HCT116 (cell line): ENCODE results near the gene SLC2A13. TPM values are rescaled to one million over a fixed set of nuclear protein-coding genes. Genes with fewer than 3 reads are reported as not detected.

Experiments
- ATAC-seq: fragments of 200-7000 bp; cut with Tn5 transposase; 2 replicates; pipeline ENCODE4 v1.9.1; 2020; ENCODE audit warnings: mild to moderate bottlenecking, moderate library complexity
- BruUV-seq: library from RNA; stranded (reverse); fragments of 400-500 nt; replicated peaks from 2 replicates; lab custom pipeline; 2021; lab: Mats Ljungman, UMichigan
- CTCF ChIA-PET: fragments of 300-600 bp; sonication (Branson Sonifier 250); formaldehyde crosslinking; loops from one replicate; lab custom pipeline; 2021; ENCODE audit warnings: antibody characterized with exemption; lab: Charles Lee
- POLR2A ChIA-PET: fragments of 300-600, 350-600 bp; sonication (Branson Sonifier 250); formaldehyde crosslinking; loops from one replicate; lab custom pipeline; 2021; ENCODE audit warnings: antibody characterized with exemption; lab: Charles Lee
- RAD21 ChIA-PET, 2 experiments: fragments of 300-600 bp; sonication (Branson Sonifier 250); formaldehyde crosslinking; loops; one replicate each; lab custom pipeline; 2023; ENCODE audit warnings: low total read pairs in 2 of 2; ENCODE audit not compliant: uncharacterized antibody in 2 of 2, unreplicated experiment in 2 of 2, low non-redundant PET in 1 of 2; lab: Charles Lee
- DNase-seq: peaks from one replicate; pipeline ENCODE4 v3.0.0-alpha.2; 2010; ENCODE audit warnings: low read depth, low spot score
- H2AFZ ChIP-seq: fragments of 200-600 bp; shearing (Covaris generic), sonication (generic); 2 replicates; pipeline ENCODE4 v1.6.1; 2017; ENCODE audit warnings: low read depth, mixed run types, mixed read lengths, antibody characterized with exemption, low read length; ENCODE audit not compliant: poor library complexity, severe bottlenecking
- H3K27ac ChIP-seq: 2 replicates; pipeline ENCODE4 v1.5.1; 2012; ENCODE audit warnings: low read depth, low read length
- H3K27me3 ChIP-seq: fragments of 200-600 bp; sonication (generic); 2 replicates; pipeline ENCODE4 v1.6.1; 2016; ENCODE audit warnings: mixed run types, low read length, mixed read lengths; ENCODE audit not compliant: insufficient read depth
- H3K36me3 ChIP-seq, 2 experiments: fragments of 200-500 bp in 1 of 2; fragments of 200-600 bp in 1 of 2; sonication (Bioruptor generic) in 1 of 2; sonication (generic) in 1 of 2; 2 replicates each; pipeline versions ENCODE4 v1.5.1 to v1.6.1; 2014 to 2016; ENCODE audit warnings: low read length in 2 of 2, inconsistent platforms in 1 of 2, mixed read lengths in 1 of 2, mixed run types in 1 of 2; ENCODE audit not compliant: insufficient read depth in 2 of 2, control insufficient read depth in 1 of 2
- H3K4me1 ChIP-seq, 2 experiments: fragments of 200-600 bp in 1 of 2; sonication (generic) in 1 of 2; 2 replicates each; pipeline versions ENCODE4 v1.5.1 to v1.6.1; 2012 to 2017; ENCODE audit warnings: low read length in 2 of 2, inconsistent platforms in 1 of 2, mild to moderate bottlenecking in 1 of 2, mixed read lengths in 1 of 2, mixed run types in 1 of 2, moderate library complexity in 1 of 2; ENCODE audit not compliant: insufficient read depth in 2 of 2, control insufficient read depth in 1 of 2
- H3K4me2 ChIP-seq: fragments of 200-600 bp; sonication (generic); 2 replicates; pipeline ENCODE4 v1.6.1; 2017; ENCODE audit warnings: mixed run types, low read length, mixed read lengths
- H3K4me3 ChIP-seq, 2 experiments: fragments of 200-600 bp in 1 of 2; sonication (generic) in 1 of 2; replicated peaks in 1 of 2; 2 replicates each; pipeline ENCODE4 v1.5.1; 2011 to 2016; ENCODE audit warnings: low read length in 2 of 2, control low read depth in 1 of 2, low read depth in 1 of 2, mild to moderate bottlenecking in 1 of 2, mixed read lengths in 1 of 2, mixed run types in 1 of 2
- H3K79me2 ChIP-seq: fragments of 200-600 bp; sonication (generic); 2 replicates; pipeline ENCODE4 v1.6.1; 2017; ENCODE audit warnings: mild to moderate bottlenecking, mixed run types, low read length, moderate library complexity, mixed read lengths; ENCODE audit not compliant: insufficient read depth
- H3K9ac ChIP-seq: fragments of 200-600 bp; sonication (generic); 2 replicates; pipeline ENCODE4 v1.6.1; 2016; ENCODE audit warnings: low read length, mixed read lengths
- H3K9me2 ChIP-seq: fragments of 200-600 bp; sonication (generic), shearing (Covaris generic); 2 replicates; pipeline ENCODE4 v1.6.1; 2017; ENCODE audit warnings: mixed run types, mild to moderate bottlenecking, moderate library complexity; ENCODE audit not compliant: insufficient read depth
- H3K9me3 ChIP-seq, 2 experiments: fragments of 200-500 bp in 1 of 2; fragments of 200-600 bp in 1 of 2; sonication (Bioruptor generic) in 1 of 2; sonication (generic) in 1 of 2; 2 replicates each; pipeline ENCODE4 v1.6.1; 2014 to 2017; ENCODE audit warnings: low read length in 2 of 2, mixed read lengths in 2 of 2, inconsistent platforms in 1 of 2, low read depth in 1 of 2, mild to moderate bottlenecking in 1 of 2, mixed run types in 1 of 2, moderate library complexity in 1 of 2; ENCODE audit not compliant: control insufficient read depth in 1 of 2, insufficient read depth in 1 of 2
- H4K20me1 ChIP-seq: fragments of 200-600 bp; sonication (generic), shearing (Covaris generic); 2 replicates; pipeline ENCODE4 v1.6.1; 2017; ENCODE audit warnings: mixed run types, mild to moderate bottlenecking, moderate library complexity; ENCODE audit not compliant: insufficient read depth
- CTCF ChIP-seq, 3 experiments: fragments of 200-600 bp in 1 of 3; sonication (generic) in 1 of 3; IDR thresholded peaks in 2 of 3; conservative IDR thresholded peaks in 1 of 3; 2 replicates each; pipeline ENCODE4 v1.5.1; 2012 to 2017; ENCODE audit warnings: low read depth in 2 of 3, low read length in 2 of 3, antibody characterized with exemption in 1 of 3, borderline replicate concordance in 1 of 3, control low read depth in 1 of 3, mild to moderate bottlenecking in 1 of 3, mixed read lengths in 1 of 3, mixed run types in 1 of 3, moderate library complexity in 1 of 3; ENCODE audit not compliant: insufficient read depth in 1 of 3
- REST ChIP-seq: IDR thresholded peaks from 2 replicates; pipeline ENCODE4 v1.6.1; 2012; ENCODE audit warnings: low read depth
- intact Hi-C: fragments of 100-400 bp; cut with micrococcal nuclease; formaldehyde crosslinking; loops from 2 replicates; pipeline ENCODE4 v1.10.0; 2022
- total RNA-seq: library from RNA; stranded (reverse); gene quantifications from one replicate; pipeline ENCODE4 v1.2.1, GENCODE V29; 2021; ENCODE audit not compliant: unreplicated experiment

Gene SLC2A13
- total RNA-seq, 1 experiment from 2014 or later, result 6.8 TPM

GRCh38 chr12:40103043-40103442 lies 2.8 kb downstream of the SLC2A13 start:
- H3K4me1 ChIP-seq, result peaks cover 7 to 25% of the 10 kb centered on the region in 2 experiments; a peak in 3 of 4 replicates
- no peak overlapping the region for H3K4me2 ChIP-seq
- H2AFZ ChIP-seq, result no peak overlapping the region
- H3K9me3 ChIP-seq, result no peaks in the 10 kb centered on the region
- DNase-seq (no peak), ATAC-seq (no peak)
- H3K79me2 ChIP-seq, result peaks cover 14% of the 10 kb centered on the region; the same call in 1 of the 2 replicates
- ChIA-PET RAD21 (no interaction called here), CTCF (interaction anchor here (2.3 kb wide), 1 partner anchor 92 kb away, joined by 8 read pairs; no protein-coding TSS in a partner anchor), POLR2A (no interaction called here)
- TF ChIP-seq CTCF (IDR thresholded peaks at IDR 0.05 in 2 of 3, conservative IDR thresholded peaks at IDR 0.05 in 1 of 3; ENCODE audit: borderline replicate concordance in 1 of 3, insufficient read depth in 1 of 3, low read depth in 2 of 3, low read length in 2 of 3), result no peak
- no peak for TF ChIP-seq REST
- no peak overlapping the region for H3K9ac ChIP-seq
- no peaks in the 10 kb centered on the region for H3K36me3 ChIP-seq
- intact Hi-C loops, result no loop called here
- H4K20me1 ChIP-seq, result no peaks in the 10 kb centered on the region
- no peak overlapping the region for H3K4me3 ChIP-seq
- BruUV-seq, result no TSS peak
- no peaks in the 10 kb centered on the region for H3K27me3 ChIP-seq
- H3K27ac ChIP-seq, result no peak overlapping the region
- H3K9me2 ChIP-seq, result no peaks in the 10 kb centered on the region
